ENCODE measurements around the gene MLIP.

MLIP gene

GRCh38 chr6:54098450-54099044, 12.7 kb upstream of the MLIP start:
- no peak for DNase-seq

- no peak for DNase-seq
Observed at GRCh38 chr6:54099225-54099624, 12.0 kb upstream of the MLIP start.

GRCh38 chr6:54100411-54101006, 10.7 kb upstream of the MLIP start:
- no peak for DNase-seq

- DNase-seq: no peak
Observed at GRCh38 chr6:54102238-54102637, 9.0 kb upstream of the MLIP start.

GRCh38 chr6:54103497-54103896, 7.7 kb upstream of the MLIP start:
- DNase-seq: no peak

- no peak for DNase-seq
Observed at GRCh38 chr6:54106727-54107126, 4.5 kb upstream of the MLIP start.

- DNase-seq: no peak
Observed at GRCh38 chr6:54107470-54108090, 3.7 kb upstream of the MLIP start.

- no peak for DNase-seq
Observed at GRCh38 chr6:54108271-54108670, 3.0 kb upstream of the MLIP start.

GRCh38 chr6:54109586-54109985, 1.7 kb upstream of the MLIP start:
- no peak for DNase-seq

GRCh38 chr6:54112151-54112650, 958 bp downstream of the MLIP start:
- no peak for DNase-seq

GRCh38 chr6:54114991-54115390, 3.7 kb downstream of the MLIP start:
- DNase-seq: no peak

GRCh38 chr6:54115966-54116365, 4.7 kb downstream of the MLIP start:
- no peak for DNase-seq

GRCh38 chr6:54118117-54118516, 6.9 kb downstream of the MLIP start:
- DNase-seq: no peak

GRCh38 chr6:54125493-54125892, 14.2 kb downstream of the MLIP start:
- DNase-seq: no peak

- no peak for DNase-seq
Observed at GRCh38 chr6:54130179-54130578, 18.9 kb downstream of the MLIP start.

GRCh38 chr6:54132587-54132986, 21.3 kb downstream of the MLIP start:
- no peak for DNase-seq

- no peak for DNase-seq
Observed at GRCh38 chr6:54133186-54133585, 21.9 kb downstream of the MLIP start.

- no peak for DNase-seq
Observed at GRCh38 chr6:54134935-54135334, 23.7 kb downstream of the MLIP start.

GRCh38 chr6:54135665-54136369, 24.6 kb downstream of the MLIP start:
- DNase-seq: no peak

- no peak for DNase-seq
Observed at GRCh38 chr6:54138795-54139194, 27.6 kb downstream of the MLIP start.

- no peak for DNase-seq
Observed at GRCh38 chr6:54140811-54141210, 29.6 kb downstream of the MLIP start.

- no peak for DNase-seq
Observed at GRCh38 chr6:54142889-54143519, 31.8 kb downstream of the MLIP start.

GRCh38 chr6:54151861-54152260, 40.6 kb downstream of the MLIP start:
- DNase-seq: no peak

Measured in NCI-H2171 treated with DMSO at 0.1 percent for 48 hours (cell line).